IPS-NIHi11 (cell line): ENCODE measurements around the gene AARS2.
"Not testable (repeated sequence)": the region's sequence is repeated elsewhere in the genome, so short reads cannot be mapped to it uniquely, and the experiment has no call there.

Experiments used
- DNase-seq: peaks from one replicate; pipeline ENCODE4 v3.0.0; 2012; ENCODE audit warnings: mixed read lengths, low spot score

Gene AARS2

DNA sequence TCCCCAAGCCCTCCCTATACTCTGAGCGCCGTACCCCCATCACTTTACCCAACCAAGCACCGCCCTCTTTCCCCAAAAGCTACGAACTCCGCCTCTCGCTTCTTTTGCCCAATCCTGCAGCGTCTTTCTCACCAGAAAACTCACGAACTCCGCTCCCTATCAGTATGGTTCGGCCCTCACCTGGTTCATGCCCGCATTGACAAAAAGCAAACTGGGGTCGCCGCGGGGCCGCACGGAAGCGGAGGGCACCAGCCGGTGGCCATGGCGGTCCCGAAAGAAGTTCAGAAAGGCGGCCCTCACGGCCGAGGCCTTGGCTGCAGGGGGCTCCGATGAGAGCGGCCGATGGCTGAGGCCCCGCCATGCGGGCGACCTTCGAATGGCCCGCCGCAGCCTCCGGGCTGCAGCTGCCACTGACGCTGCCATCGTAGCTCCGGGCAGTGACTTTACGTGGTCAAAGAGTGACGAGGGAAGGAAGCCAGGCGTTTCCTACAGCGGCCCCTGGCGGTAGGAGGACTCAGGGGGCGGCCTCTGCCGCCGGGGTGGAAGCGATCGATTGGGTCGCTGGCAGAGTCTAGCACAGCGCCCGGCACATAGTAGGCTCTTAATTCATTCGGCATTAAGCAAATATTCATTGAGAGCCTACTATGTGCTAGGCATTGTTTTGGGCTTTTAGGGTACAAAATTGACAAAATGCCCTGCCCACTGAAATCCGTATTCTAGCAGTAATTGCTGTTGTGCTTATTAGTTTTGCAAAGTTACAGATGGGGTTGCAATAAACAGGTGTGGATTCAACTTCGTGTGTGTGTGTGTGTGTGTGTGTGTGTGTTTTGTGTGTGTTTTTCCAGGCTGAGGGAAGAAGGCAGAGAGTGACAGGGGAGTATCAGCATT is at the start of gene AARS2:
Gene AARS2, minus strand, starts transcription at position 447 of the 888 bp plus-strand sequence. Its CDS starts 24 bp downstream, at position 423.
- peak; percentile 93 for DNase-seq

DNA sequence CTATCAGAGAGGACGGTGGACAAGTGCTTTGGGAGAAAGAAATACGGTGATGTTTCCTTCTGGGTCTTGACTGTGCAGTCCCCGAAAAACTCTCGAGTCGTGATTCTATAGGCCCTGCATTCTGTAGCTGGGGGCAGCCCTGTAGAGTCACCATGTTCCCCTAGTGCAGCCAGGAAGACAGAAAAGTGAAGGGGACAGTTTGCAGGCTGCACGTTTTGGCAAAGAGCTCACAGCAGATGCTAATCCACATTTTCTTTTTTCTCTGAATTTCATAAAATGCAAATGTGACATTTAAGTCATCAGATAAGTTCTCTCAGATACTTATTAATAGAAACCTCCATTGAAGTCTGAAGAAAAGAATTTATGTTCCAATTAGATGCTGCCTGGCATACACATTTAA is 48.8 kb upstream of the AARS2 start:
- DNase-seq = no peak

DNA sequence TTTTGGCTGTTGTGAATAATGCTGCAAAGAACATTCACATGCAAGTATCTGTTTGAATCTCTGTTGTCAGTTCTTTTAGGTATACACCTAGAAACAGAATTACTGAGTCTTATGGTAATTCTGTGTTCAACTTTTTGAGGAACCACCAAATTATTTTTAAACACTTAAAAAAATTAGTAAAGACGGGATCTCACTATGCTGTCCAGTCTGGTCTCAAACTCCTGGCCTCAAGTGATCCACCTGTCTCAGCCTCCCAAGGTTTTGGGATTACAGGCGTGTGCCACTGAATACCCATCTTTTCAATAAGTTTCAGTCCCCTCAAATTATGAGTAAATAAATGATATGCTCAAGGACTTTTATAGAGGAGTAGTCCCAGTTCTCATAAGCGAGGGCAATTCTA is 46.8 kb upstream of the AARS2 start:
- DNase-seq = no peak

DNA sequence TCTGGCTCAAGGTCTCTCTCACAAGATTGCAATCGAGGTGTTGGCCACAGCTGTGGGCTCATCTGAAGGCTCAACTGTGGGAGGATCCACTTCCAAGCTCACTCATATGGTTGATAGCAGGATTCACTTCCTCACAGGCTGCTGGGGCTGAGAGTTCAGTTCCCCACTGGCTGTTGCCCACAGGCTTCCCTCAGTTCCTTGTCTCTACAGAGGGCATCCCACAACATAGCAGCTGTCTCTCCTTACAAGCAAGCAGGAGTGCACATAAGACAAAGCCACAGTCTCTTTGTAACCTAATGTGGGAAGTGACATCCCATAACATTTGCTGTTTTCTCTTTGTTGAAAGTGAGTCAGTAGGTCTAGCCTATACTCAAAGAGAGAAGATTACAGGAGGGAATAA is 43.3 kb upstream of the AARS2 start:
- DNase-seq = no peak

DNA sequence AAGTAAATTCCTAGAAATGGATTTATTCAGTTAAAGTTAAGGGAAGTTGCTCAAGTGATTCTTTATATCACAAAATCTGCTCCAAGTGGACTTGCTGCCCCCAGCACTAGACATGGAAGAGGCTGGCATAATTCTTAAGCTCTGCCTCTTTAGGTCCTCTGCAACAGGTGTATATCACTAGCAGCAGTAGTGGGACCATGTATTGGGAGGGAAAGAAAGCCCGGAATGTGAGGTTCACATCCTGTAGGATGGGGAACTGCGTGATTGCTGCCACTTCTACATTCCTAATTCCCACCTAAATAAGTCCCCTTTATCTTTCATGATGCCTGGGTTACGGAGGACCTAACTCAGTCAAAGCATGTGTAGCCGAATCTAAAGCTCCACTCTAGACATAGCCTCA is 42.5 kb upstream of the AARS2 start:
- no peak for DNase-seq

DNA sequence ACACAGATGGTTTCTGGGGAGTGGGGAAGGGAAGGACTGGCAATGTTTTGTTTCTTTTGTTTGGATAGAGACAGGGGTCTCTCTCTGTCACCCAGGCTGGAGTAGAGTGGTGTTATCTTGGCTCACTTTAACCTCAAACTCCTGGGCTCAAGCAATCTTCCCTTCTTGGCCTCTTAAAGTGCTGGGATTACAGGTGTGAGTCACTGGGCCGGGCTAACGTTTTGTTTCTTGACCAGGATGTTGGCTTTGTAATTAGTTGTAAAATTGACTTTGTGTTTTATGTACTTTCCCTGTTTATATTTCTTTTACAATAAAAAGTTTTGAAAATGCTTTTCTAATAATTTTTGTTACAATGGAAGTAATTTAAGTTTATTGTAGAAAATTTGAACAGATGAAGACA is 40.2 kb upstream of the AARS2 start:
- no peak for DNase-seq

DNA sequence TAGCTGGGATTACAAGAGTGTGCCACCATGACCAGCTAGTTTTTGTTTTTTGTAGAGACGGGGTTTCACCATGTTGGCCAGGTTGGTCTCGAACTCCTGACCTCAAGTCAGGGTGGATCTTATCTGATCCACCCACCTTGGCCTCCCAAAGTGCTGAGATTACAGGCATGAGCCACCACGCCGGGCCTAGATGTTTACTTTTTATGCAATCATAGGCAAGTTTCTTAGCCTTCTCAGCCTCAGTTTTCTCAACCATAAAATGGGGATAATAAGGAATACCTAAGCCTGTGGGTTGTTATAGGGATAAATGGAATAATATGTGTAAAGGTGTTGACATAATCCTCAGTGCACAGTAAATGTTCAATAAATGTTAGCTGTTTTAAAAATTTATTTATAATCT is 39.1 kb upstream of the AARS2 start:
- no peak for DNase-seq

DNA sequence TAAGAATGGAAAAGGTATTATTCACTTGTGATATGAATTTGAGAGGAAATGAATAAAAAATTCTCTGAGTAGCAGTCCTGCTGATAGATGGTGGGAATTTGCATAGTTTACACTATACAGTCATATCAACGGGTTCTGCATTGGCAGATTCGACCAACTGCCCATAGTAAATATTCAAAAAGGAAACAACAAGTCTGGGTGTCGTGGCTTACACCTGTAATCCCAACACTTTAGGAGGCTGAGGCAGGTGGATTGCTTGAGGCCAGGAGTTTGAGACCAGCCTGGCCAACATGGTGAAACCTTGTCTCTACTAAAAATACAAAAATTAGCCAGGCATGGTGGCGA is 37.5 kb upstream of the AARS2 start:
- not testable (repeated sequence) for DNase-seq

DNA sequence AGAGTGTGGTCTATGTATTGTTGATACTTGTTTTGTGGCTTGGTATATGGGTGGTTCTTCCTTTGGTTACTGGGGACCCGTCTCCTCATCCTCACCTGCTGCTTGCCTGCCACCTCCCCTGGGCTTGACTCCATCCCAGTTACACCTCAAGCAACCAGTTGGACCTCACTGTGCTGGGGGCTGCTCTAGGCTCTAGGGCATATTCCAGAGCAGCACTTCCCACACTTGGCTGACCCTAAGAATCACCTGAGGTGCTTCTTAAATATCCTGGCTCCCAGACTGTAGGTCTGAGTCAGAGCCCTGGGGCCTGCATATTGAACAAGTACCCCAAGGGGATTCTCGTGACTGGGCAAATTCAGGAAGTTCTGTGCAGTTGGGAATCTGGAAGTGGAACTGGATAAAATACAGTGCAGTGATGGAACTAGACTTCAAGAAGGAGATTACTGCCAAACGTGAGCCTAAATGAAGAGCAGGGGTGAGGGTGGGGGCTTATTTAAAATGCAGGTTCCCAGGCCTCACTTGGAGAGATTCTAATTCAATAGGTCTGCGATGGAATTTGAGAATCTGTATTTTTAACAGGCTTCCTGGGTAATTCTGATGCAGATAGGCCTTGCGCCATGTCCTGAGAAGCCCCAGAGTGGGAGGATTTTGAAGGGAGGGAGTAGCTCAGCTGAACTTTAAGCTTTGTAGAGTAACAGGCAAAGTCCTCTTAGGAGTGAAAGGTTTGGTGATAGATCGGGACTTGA is 36.9 kb upstream of the AARS2 start:
- DNase-seq = no peak

DNA sequence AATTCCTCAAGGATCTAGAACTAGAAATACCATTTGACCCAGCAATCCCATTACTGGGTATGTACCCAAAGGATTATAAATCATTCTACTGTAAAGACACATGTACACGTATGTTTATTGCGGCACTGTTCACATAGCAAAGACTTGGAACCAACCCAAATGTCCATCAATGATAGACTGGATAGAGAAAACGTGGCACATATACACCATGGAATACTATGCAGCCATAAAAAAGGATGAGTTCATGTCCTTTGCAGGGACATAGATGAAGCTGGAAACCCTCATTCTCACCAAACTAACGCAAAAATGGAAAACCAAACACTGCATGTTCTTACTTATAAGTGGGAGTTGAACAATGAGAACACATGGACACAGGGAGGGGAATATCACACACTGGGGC is 33.7 kb upstream of the AARS2 start:
- not testable (repeated sequence) for DNase-seq

DNA sequence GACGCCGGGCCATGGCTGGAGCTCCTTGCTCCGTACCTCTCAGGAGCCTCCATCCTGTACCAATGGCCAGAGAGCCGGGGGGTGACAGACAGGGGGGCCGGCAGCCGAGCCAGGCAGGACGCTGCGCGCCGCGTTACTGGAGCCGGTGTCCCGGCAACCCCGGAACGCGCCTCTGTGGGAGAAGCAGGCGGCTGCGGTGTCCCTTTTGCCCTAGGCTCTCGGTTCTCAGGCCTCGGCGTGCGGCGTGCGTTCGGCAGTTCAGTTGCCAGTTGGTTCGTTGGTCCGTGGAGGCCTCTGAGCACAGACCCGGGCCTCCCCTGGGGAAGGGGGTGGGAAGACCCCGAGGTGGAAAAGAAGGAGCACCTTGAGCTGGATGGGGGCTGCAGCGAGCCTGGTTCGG is 29.3 kb upstream of the AARS2 start, which contains the start of gene SPATS1:
Gene SPATS1, plus strand, starts transcription at position 162 of the 400 bp plus-strand sequence. CDS start 446 bp downstream, outside the sequence.
- DNase-seq = peak; percentile 23

DNA sequence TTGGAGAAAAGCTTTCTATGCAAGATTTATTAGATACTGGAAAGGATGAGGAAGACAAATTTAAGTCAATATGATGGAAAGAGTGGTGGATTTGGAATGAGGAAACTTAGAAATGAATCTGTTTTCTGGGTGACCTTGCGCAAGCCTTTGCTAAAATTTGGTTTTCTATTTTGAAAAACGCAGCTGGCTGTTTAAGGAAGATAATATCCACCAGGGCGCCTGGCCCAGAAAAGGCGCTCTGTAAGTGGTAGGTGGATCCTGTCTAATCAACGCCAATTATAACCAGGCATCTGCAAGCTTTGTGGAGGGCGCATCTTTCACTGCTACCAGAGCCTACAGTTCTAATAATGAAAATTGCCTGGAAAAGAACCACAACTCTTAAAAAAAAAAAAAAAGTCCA is 28.9 kb upstream of the AARS2 start:
- no peak for DNase-seq

DNA sequence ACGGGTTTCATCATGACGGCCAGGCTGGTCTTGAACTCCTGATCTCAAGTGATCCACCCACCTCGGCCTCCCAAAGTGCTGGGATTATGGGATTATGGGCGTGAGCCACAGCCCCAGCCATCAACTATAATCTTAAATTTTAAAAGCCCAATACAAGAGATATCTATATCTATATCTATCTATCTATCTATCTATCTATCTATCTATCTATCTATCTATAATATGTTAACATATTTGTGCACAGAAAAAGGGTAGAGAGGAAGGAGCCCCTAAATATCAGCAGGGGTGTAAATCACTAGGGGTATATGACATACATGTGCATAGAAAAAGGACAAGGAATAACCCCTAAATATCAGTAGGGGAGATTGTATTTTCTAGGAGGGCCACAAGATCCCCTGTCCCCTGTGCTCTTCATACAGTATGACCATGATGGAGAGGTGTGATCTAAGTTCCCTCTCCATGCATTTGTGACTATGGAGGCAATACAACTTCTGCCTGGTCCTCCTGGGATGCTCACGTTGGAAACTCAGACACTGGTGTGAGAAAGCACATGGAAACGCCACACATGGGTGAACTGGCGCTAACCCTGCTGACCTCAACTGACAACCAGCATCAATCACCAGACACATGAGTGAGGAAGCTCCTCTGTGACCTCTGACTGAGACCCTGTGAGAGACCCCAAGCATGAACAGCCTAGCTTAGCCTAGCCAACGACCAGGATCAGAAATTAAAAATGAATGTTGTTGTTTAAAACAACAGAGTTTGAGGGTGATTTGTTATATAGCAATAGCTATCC is 28.1 kb upstream of the AARS2 start:
- DNase-seq = no peak

DNA sequence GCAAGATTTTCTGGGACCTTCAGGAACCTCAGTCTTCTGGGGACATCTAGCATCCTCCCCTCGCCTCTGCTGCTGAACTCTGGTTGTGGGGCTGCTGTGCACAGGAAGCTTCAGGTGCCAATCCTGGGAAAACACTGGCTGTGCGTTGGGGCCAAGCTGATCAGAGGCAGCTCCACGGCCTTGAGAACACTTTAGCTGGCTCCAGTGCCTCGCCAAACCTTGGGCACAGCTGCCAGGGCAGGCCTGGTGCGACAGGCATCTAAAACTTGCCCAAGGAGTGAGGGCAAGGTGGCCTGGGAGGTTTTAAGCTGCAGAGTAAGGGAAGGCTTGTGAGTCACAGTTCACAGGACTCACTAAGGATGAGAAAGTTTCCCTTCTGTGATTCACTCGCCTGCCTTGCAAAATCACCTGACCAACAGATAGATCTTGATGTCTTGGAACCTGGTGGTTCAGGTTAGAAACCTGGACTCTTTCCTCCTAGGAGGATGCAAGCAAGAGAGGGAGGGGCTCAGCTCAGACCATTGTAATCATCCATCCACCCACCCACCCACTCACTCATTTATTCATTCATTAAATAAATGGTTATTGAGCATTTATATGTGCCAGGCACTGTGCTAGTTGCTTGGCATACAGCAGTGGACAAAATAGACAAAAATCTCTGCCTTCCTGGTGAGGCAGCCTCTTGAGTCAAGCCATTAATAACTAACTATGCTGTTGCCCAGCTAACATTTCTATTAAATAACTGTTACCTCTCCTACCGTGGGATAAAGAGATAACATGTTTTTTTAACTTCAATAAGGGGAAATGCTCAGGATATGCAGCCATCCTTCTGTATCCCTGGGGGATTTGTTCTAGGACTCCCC is 26.8 kb upstream of the AARS2 start:
- no peak for DNase-seq

DNA sequence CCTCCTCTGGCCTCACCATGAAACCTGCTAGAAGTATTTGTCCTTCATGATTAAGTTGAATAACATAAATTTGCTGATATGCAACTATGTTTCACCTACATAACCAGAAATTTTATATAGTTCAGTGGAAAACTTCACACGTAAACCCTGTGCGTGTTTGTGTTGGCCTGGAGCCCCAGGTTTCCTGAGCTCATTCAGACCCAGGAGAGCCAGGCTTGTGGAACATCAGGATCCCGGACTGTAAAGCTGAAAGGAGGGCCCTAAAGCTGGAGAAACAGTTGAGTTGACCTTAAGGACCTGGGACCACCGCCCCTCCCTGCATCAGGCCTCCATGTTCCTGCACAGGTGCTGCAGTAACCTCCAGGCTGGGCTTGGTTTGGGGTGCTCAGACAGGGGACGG is 26.2 kb upstream of the AARS2 start:
- DNase-seq = no peak

DNA sequence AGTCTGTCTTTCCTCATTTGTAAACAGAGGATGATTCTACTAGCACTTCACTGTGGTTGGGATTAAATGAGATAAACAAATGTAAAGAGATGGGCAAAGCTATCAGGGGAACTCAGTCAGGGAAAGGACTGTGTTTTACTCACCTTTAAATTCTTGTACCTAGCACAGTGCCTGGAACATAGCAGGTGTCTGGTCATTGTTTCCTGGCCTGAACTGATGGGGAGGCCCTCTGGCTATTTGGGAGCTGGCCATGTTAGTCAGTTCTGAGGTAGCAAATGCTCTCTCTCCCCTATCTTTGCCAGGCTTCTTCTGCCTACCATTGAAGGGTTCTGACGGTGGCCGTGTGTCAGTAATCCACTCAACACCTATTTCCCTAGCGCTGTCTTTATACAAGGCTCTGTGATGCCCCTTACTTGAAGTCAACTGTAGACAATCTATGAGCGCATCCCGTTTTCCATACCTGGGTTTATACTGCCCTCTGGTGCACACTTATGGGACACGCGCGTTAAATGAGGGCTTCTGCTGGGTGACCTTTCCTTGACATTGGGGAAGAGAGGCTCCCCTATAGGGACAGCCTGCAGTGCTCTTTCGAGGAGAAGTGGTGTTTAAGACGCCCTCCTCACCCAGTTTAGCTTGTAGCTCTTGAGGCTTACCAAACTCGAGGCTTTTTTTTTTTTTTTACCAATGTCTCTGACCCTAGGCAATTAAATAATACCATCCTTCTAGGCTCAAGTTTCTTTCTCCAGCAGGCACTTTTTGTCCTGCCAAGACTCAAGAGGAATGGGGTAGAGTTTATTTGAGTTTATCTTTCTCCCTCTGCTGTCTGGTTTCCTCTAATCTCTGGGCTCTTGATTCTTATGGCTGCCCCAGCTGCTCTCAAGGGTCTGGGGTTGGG is 25.3 kb upstream of the AARS2 start:
- DNase-seq = peak; percentile 77

DNA sequence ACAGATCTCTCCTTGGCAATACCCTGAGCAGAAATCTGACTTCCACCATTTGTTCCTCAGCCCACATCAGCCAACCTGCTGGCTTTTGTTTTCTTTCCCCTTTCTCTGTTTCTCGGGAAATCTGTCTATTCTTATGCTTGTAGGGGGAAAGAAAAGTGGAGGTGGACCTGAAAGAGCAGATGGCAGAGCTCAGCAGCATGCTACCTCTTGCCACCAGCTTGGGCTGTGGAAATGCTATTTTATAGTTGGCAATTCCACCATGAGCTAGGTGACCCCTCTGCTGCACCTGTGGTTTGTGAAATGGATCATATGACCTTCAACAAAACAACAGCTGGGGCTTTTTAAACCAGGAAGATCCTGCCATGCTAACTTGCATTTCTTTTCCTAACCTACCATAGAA is 22.5 kb upstream of the AARS2 start:
- no peak for DNase-seq

DNA sequence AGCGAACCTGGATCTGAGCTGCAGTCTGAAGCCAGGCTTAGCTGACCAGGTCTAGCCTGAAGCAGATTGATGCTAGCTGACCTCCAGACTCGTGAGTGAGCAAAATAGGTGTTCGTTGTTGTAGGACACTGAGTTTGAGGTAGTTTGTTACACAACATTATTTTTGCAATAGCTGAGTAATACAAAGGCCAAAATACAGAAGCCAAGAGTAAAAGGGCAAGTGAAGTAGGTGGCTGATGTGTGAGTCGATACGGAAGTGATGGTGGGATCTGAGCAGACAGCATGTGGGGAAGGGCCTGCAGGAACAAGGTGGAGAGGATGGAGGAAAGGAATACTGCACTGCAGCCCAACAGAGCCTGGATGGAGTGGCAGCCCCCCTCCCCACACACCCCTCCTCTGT is 20.8 kb upstream of the AARS2 start:
- no peak for DNase-seq

DNA sequence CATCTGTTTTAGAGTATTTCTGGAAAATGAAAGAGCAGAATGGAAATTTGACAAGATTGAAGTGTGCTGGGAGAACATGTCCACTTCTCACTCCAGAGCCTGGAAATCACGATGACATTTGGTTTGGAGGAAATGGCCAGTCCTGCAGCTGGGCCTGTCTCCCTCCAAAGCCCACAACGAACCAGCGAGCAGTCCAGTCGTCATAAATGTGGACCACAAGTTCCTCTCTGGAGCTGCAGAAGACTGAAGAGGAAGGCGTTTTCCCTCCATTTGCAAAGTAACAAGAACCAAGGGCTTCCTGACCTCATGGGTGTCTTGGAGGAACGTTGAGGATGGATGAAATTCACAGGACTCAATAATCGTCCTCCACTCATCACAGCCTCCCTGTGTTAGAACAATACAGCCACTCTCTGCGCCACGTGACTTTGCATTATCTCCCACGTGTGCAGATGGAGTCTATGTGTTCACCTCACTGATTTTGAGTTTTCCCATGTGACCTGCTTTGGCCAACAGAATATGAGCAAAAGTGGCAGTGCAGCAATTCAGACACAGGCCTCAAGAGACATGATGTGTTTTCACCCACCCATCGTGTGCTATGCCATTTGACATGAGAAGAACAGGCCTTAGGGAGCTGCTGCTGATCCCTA is 20.2 kb upstream of the AARS2 start:
- DNase-seq = no peak

DNA sequence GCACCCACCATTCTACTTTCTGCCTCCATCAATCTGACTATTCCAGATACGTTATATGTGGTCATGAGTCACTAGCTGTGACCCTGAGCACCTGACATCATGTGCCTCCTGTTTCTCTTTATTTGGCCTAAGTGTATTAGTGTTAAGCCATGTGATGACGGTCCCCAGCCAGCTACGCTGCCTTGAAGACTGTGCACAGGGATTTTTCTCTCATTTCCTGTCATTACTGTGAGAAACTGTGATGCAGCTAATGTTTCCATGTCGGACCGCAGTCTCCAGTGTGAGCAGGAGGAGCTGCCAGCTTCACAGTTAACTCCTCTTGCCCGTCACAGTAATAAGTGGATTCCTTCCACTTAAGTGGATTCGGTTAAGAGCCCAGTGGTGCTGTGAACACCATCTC is 19.4 kb upstream of the AARS2 start:
- DNase-seq = no peak
